ENCODE results near the gene PRKAA1. TPM values are rescaled to one million over a fixed set of nuclear protein-coding genes. Genes with fewer than 3 reads are reported as not detected.
A peak's percentile ranks its signal among the peaks of the same experiment; 100 is the strongest.

The PRKAA1 gene
- total and polyA plus RNA-seq, 10 donors = 16.0 to 128 (median 85.2) TPM

DNA sequence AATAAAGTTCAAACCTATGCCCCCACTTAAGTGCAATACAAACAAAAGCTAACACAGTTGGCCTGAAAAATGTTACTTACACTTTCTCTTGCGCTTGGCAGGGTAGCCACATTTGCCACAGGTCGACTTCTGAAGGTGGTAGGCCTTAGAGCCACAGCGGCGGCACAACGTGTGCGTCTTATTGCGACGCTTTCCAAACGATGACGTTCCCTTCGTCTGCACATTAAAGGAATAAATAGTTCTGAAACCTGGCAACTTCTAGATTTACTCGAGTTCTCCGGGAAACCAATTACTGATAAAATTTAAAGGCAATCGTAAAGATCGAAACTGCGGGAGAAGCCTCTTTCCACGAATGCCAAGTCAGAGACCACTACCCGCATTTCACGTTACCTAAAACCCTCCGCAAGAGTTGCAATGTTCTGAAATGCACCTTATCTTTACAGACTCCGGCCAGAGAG is 36.2 kb upstream of the PRKAA1 start:
- no peaks in the 10 kb centered on the region for H3K9me3 ChIP-seq

DNA sequence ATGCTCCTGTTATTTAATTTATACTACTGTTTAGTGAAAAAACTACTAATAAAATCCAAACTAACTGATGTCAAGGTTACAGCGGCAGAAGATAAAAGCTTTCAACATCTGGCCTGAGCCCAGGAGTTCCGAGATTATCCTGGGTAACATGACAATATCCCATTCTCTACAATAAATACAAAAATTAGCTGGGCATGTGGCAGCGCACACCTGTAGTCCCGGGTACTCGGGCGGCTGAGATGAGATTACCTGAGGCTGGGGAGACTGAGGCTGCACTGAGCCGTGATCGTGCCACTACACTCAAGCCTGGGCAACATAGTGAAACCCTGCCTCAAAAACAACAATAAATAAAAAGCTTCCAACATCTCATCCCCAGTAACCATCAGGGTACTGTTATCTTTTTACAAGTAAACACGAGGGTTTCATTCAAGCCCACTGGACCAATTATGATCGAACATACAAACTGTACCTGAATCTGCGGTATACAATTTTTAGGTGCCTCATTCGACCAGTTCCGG is 35.6 kb upstream of the PRKAA1 start:
- Histone ChIP-seq H3K9me3 (no peaks in the 10 kb centered on the region), H3K27ac (peak overlapping the region; percentile 84 to 97 (median 95)), H3K4me3 (peak overlapping the region; percentile 55 to 80 (median 66)), H3K27me3 (replicated peaks in 1 of 7) (no peaks in the 10 kb centered on the region), H3K36me3 (peaks cover 2 to 56% (median 47%) of the 10 kb centered on the region in 6 donors), H3K4me1 (peaks cover 15 to 84% (median 35%) of the 10 kb centered on the region in 6 donors)
- intact Hi-C loops (cut with DNase I; ENCODE audit: low total_unique reads) = no loop called here
- no peak for DNase-seq
- WGBS, 5 donors = 34 to 59% (median 46%) methylated on average over 13 of the region's 13 CpGs
- TF ChIP-seq, protein P1, sequence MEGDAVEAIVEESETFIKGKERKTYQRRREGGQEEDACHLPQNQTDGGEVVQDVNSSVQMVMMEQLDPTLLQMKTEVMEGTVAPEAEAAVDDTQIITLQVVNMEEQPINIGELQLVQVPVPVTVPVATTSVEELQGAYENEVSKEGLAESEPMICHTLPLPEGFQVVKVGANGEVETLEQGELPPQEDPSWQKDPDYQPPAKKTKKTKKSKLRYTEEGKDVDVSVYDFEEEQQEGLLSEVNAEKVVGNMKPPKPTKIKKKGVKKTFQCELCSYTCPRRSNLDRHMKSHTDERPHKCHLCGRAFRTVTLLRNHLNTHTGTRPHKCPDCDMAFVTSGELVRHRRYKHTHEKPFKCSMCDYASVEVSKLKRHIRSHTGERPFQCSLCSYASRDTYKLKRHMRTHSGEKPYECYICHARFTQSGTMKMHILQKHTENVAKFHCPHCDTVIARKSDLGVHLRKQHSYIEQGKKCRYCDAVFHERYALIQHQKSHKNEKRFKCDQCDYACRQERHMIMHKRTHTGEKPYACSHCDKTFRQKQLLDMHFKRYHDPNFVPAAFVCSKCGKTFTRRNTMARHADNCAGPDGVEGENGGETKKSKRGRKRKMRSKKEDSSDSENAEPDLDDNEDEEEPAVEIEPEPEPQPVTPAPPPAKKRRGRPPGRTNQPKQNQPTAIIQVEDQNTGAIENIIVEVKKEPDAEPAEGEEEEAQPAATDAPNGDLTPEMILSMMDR (IDR thresholded peaks at IDR 0.05 in 8 of 11, conservative IDR thresholded peaks at IDR 0.05 in 3 of 11) = no peak
- TF ChIP-seq POLR2A (IDR thresholded peaks at IDR 0.05) = no peak
- no peak for TF ChIP-seq POLR2AphosphoS5 (IDR thresholded peaks at IDR 0.05)

More for the DNA sequence above, 36.2 kb upstream of the PRKAA1 start:
- H3K36me3 ChIP-seq = peaks cover 2 to 50% (median 40%) of the 10 kb centered on the region in 6 donors
- intact Hi-C loops (cut with DNase I; ENCODE audit: low total_unique reads) = no loop called here
- TF ChIP-seq POLR2A (IDR thresholded peaks at IDR 0.05) = no peak
- peak in 1 of 3 donors; percentile 4 for TF ChIP-seq POLR2AphosphoS5 (IDR thresholded peaks at IDR 0.05)
- peak; percentile 81 for DNase-seq
- peaks cover 15 to 81% (median 32%) of the 10 kb centered on the region in 6 donors for H3K4me1 ChIP-seq
- H3K27ac ChIP-seq = peak overlapping the region; percentile 84 to 97 (median 95)
- 0 to 2% (median 0%) methylated on average over 16 to 21 of the region's 21 CpGs for WGBS, 5 donors
- peak overlapping the region; percentile 55 to 80 (median 66) for H3K4me3 ChIP-seq
- H3K27me3 ChIP-seq (replicated peaks in 1 of 7) = no peaks in the 10 kb centered on the region

DNA sequence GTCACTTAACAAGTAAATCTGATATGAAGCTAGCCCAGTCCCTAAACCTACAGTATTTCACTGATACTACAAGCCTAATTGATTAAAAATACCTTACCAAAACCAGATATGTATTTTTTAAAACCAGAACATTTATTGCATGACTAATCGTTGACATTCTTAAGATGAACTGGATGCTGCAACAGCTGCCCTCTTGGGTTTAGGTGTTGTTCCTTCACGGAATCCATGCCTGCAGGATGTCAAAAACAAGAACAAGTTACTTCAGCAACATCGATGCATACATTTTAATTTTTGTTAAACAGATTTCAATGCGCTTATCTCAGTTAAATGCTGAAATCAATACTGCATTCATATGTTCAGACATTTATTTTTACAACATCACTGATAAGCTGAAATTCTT is 34.2 kb upstream of the PRKAA1 start:
- Histone ChIP-seq H3K27ac (no peak overlapping the region), H3K4me1 (peaks cover 15 to 72% (median 34%) of the 10 kb centered on the region in 6 donors), H3K36me3 (peaks cover 2 to 70% (median 61%) of the 10 kb centered on the region in 6 donors), H3K27me3 (replicated peaks in 1 of 7) (no peaks in the 10 kb centered on the region), H3K9me3 (no peaks in the 10 kb centered on the region), H3K4me3 (no peak overlapping the region)
- WGBS, 5 donors = 71 to 91% (median 82%) methylated on average over 4 of the region's 4 CpGs
- TF ChIP-seq POLR2A (IDR thresholded peaks at IDR 0.05) (no peak), POLR2AphosphoS5 (IDR thresholded peaks at IDR 0.05) (no peak)
- TF ChIP-seq, protein P1 (IDR thresholded peaks at IDR 0.05 in 8 of 11, conservative IDR thresholded peaks at IDR 0.05 in 3 of 11) = no peak
- DNase-seq = no peak
- intact Hi-C loops (cut with DNase I; ENCODE audit: low total_unique reads) = no loop called here

DNA sequence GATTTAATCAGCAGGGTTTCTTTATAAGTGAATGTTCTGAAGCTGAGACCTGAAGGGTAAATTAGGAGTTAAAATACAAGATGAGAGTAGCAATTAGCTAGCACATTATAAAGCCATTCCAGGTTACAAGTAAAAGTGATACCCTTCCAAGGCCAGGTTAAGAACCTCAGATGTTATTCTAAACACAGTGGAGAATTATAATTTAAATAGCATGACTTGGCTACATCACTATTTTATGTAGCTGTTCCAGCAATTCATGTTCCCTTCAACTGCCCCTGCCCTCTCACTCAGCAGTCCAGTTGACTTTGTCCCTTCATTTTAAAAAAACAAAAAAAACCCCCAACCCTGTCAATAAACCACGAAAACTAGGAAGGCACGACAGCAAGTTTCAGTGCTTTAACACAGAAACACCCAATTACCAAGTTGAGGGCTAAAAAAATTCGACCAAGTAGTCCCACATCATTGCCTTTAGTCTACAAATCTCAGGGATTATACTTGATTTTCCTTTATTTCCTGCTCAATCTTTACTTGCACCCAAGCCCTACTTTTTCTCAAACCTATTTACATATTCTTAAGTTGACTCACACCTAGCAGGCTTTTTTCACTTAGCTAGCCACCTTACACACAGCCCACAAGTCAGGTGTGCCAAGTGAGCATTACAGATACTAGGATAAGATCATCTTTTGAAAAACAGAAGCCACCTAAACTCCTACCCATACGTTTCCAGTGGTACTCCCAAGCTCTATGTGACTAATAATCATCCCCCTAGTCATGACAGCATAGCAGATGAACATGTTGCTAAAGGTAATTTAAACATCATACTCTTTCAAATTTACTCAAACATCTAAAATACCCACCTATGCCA is 33.4 kb upstream of the PRKAA1 start:
- TF ChIP-seq, protein P1 (IDR thresholded peaks at IDR 0.05 in 8 of 11, conservative IDR thresholded peaks at IDR 0.05 in 3 of 11) = no peak
- TF ChIP-seq POLR2AphosphoS5 (IDR thresholded peaks at IDR 0.05) = no peak
- TF ChIP-seq POLR2A (IDR thresholded peaks at IDR 0.05) = no peak
- Histone ChIP-seq H3K9me3 (no peaks in the 10 kb centered on the region), H3K4me3 (no peak overlapping the region), H3K27me3 (replicated peaks in 1 of 7) (no peaks in the 10 kb centered on the region), H3K4me1 (peaks cover 15 to 72% (median 34%) of the 10 kb centered on the region in 6 donors), H3K36me3 (peaks cover 2 to 78% (median 68%) of the 10 kb centered on the region in 6 donors), H3K27ac (no peak overlapping the region)
- intact Hi-C loops (cut with DNase I; ENCODE audit: low total_unique reads) = no loop called here
- DNase-seq = no peak
- WGBS, 5 donors = 49 to 68% (median 64%) methylated on average over 4 of the region's 4 CpGs
